IPS-NIHi11 (cell line): ENCODE measurements around the gene PAWR.
"Not testable (repeated sequence)": the region's sequence is repeated elsewhere in the genome, so short reads cannot be mapped to it uniquely, and the experiment has no call there.

ENCODE experiments used
- DNase-seq: peaks from one replicate; pipeline ENCODE4 v3.0.0; 2012; ENCODE audit warnings: mixed read lengths, low spot score

PAWR gene

DNA sequence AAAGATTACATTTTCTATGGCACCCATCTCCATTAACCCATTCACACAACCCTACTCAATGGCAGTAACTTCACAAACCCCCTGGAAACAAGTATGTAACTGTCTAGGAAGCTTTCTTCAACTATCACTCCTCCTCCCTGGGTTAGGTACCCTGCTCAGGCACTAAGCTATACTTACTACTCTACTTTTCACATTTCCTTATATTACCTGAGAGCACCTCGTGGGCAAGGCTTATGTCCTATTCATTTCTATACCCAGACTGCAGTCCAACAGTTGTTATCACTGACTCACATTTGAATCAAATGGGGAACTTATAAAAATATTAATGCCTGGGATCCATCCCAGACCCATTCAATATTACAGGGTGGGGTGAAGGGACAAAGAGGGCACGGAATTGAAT is 4.6 kb downstream of the PAWR start:
- no peak for DNase-seq

- DNase-seq, result no peak
Observed at GRCh38 chr12:79685068-79685467, 5.7 kb downstream of the PAWR start.

- DNase-seq, result not testable (repeated sequence)
Observed at GRCh38 chr12:79684338-79684737, 6.4 kb downstream of the PAWR start.

- DNase-seq, result no peak
Observed at GRCh38 chr12:79682593-79682992, 8.2 kb downstream of the PAWR start.

GRCh38 chr12:79681008-79681590 is 9.7 kb downstream of the PAWR start:
- no peak for DNase-seq

DNA sequence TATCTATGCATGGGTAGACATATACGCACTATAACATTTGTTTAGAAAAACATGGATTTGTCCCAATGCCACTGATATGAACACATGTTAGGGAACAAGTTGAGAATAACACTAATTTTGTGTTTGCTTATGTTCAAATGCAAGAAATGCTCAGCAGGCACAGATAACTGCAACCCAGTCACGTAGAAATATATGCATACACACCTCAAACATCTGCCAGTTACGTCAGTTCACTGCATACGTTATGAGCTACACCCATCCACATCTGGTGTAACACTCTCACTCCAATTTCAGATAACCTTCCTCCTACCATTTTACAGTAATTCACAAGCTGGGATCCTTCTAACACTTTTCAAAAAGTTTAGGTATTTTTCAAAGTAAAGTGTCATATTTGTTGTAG is 10.7 kb downstream of the PAWR start:
- no peak for DNase-seq

DNA sequence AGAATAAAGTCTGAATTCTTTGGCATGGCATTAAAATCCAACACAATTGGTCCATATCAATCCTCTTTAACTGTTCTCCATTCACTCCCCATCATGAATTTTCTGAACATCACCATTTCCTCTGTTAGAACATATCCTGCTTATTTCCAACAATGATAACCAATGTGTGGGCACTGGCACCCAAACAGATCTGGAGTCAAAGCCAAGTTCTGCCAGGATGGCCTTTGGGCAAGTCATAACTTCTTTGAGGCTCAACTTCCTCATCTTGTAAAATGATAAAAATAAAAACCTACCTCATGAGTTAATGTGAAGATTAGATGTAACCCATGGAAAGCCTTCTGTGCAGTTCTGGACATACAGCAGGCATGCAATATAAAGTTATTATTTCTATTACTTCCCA is 12.5 kb downstream of the PAWR start:
- DNase-seq, result no peak

- no peak for DNase-seq
Observed at GRCh38 chr12:79677672-79678071, 13.1 kb downstream of the PAWR start.

DNA sequence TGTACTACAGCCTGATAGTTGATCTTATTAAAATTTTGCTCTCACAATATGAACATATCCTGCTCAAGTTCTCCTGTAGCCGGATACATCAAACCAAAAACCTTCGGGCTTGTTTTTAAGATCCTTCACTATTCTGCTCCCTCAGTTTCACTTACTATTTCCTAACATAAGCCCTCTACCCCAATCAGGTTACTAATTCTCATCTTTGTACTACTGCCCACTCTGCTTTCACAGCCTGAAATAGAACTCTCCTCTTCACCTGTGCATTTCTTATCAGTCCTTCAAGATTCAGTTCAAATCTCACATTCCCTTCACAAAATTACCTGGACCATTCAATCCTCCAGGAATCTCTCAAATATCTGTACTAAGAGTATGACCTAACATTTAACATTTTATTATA is 14.2 kb downstream of the PAWR start:
- DNase-seq, result no peak

DNA sequence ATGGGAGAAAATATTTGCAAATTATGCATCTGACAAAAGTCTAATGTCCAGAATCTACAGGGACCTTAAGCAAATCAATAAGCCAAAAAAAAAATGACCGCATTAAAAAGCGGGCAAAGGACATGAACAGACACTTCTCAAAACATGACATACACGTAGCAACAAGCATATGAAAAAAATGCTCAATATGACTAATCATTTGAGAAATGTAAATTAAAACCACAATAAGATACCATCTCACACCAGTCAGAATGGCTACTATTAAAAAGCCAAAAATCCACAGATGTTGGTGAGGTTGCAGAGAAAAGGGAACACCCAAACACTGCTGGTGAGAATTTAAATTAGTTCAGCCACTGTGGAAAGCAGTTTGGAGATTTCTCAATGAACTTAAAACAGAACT is 16.1 kb downstream of the PAWR start:
- DNase-seq, result no peak

- DNase-seq, result no peak
Observed at GRCh38 chr12:79673354-79673753, 17.4 kb downstream of the PAWR start.

- no peak for DNase-seq
Observed at GRCh38 chr12:79668113-79668512, 22.7 kb downstream of the PAWR start.

DNA sequence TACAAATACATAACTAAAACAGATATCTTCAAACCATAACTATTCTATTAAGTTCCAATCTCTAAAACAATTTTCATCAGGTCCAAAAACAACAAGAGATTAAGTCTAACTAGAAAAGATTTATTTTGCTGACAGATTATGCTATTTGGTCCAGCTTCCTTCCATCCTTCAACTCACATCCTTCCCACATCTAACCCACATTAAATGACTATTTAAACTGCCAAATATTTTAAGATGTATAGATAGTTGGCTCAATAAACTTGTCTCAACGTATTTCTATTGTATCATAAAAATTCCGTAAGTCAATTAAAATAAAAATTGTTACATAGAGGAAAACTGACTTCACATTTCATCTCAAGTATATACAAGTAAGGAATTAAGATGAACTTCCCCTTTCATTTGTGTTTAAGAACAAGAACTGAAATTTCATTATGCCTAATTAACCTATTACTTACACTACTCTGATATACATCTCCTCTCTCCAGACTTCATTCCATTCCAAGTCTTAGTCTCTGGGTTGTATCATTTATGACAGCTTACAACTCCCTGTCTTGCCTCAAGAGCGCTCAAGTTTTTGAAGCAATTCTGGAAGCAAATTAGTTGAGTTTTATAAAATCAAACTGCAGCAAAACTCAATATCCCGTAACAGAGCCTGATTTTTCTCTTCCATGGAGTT is 25.4 kb downstream of the PAWR start:
- no peak for DNase-seq

DNA sequence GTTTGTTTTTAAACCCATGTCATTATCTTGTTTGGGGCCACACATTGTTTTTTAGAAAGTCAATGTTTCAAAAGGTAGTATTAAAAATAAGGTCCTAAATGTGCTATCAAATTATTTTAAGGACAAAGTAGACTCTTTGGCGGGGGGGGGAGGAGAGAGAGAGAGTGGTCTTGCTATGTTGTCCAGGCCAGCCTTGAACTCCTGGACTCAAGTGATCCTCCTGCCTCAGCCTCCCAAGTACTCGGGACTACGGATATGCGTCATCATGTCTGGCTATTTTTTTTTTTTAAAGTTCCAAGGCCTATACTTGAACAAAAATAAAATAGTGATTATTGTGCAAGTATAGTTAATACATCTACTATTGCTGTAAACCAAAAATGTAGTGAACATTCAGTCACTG is 26.2 kb downstream of the PAWR start:
- no peak for DNase-seq

DNA sequence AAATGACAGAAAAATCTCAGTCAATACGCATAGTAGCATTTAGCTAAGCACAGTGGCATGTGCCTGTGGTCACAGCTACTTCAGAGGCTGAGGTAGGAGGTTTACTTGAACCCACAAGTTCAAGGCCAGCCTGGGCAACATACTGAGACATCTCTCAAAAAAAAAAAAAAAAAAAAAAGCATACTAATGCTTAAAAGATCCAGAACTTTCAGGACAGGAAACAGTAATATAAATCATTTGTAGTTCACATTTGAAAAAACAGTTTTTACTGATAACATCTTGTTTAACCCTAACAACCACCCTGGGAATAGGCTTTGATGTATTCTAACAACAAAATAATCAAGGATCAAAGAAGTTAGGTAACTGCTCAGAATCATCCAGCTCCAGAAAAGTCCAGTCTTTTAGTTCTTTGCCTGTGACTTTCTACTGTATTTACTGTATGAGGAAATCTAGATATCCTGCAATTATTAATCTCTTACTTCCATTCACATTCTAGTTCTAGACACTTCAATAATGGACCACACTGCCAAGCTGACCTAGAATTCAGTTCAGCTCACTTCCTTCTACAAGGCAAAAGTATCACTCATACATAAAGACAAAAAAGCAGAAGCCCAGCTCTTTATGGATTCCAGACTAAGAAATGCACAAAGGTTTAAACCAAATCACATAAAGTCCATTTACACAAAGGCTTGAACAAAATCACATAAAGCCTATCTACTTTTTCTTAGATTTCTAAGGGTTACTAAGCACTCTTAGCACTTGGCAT is 28.5 kb downstream of the PAWR start:
- DNase-seq, result no peak

GRCh38 chr12:79661629-79662028 is 29.1 kb downstream of the PAWR start:
- DNase-seq, result no peak

DNA sequence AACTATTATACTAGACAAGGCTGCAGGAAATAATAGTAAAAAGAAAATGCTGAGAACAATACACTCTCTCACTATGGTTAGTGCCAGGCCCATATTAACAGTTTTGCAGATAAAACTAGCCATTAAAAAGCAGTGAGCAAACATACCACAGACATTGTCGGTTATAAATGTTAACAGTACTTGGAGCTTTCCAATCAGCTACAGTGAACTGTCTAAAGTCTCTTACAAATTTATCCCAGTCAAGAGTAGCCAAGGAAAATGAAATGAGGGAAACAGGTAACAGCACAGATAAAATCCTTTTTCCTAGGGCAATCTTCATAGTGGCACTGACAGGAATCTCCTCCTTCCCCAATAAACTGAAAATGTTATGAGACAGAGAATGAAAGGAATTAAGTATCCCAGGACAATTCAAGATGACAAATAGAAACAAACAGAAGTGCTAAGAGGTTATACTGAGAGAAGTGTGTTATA is 30.8 kb downstream of the PAWR start:
- DNase-seq, result no peak

GRCh38 chr12:79658221-79658620 is 32.5 kb downstream of the PAWR start:
- DNase-seq, result no peak

GRCh38 chr12:79657136-79657535 is 33.6 kb downstream of the PAWR start:
- DNase-seq, result no peak

GRCh38 chr12:79655036-79655435 is 35.7 kb downstream of the PAWR start:
- DNase-seq, result no peak

DNA sequence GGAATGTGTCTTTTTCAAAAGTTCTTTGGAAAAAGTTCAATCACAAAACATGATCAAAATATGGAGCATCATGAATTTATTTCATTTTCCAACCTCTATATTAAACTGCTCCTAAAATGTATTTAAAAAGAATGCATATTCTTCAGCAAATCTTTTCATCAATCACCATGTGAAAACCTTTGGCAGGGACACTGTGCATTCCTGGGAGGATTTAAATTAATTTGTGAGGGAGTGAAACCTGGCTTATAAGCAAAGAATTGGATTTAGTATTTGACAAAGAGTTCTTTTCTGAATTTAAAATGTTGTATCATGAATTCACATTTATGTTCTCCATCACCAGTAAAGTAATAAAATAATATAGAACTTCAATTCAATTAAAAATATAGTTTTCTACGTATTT is 38.2 kb downstream of the PAWR start:
- DNase-seq, result no peak

GRCh38 chr12:79650440-79650839 is 40.3 kb downstream of the PAWR start:
- DNase-seq, result no peak

GRCh38 chr12:79648881-79649280 is 41.9 kb downstream of the PAWR start:
- no peak for DNase-seq
